PFSK-1 (cell line): ENCODE measurements around the gene PTPRM.

Experiments
- FOXP2 ChIP-seq: optimal IDR thresholded peaks from 2 replicates; pipeline ENCODE3; 2011; ENCODE audit warnings: borderline replicate concordance, control low read depth, inconsistent platforms; ENCODE audit not compliant: insufficient read depth; ENCODE audit errors: extremely low read length, extremely low read depth
- POLR2AphosphoS5 ChIP-seq: IDR thresholded peaks from 2 replicates; pipeline ENCODE4 v1.6.1; 2012; ENCODE audit warnings: low read depth, mild to moderate bottlenecking, control low read depth, low read length, moderate library complexity
- SIN3A ChIP-seq: IDR thresholded peaks from 2 replicates; pipeline ENCODE4 v1.6.1; 2012; ENCODE audit warnings: mild to moderate bottlenecking, low read length, moderate library complexity, borderline replicate concordance; ENCODE audit not compliant: insufficient read depth
- TAF1 ChIP-seq: IDR thresholded peaks from 2 replicates; pipeline ENCODE4 v1.6.1; 2012; ENCODE audit warnings: low read length, control low read depth, borderline replicate concordance; ENCODE audit not compliant: insufficient read depth
- TF ChIP-seq, protein P1 (sequence below), 2 experiments: IDR thresholded peaks; 2 replicates each; pipeline versions ENCODE4 v1.6.1 to v1.8.0; 2011 to 2012; ENCODE audit warnings: low read depth in 2 of 2, low read length in 2 of 2, control low read depth in 1 of 2, inconsistent platforms in 1 of 2, mild to moderate bottlenecking in 1 of 2, moderate library complexity in 1 of 2; ENCODE audit not compliant: insufficient read depth in 1 of 2

DNA sequence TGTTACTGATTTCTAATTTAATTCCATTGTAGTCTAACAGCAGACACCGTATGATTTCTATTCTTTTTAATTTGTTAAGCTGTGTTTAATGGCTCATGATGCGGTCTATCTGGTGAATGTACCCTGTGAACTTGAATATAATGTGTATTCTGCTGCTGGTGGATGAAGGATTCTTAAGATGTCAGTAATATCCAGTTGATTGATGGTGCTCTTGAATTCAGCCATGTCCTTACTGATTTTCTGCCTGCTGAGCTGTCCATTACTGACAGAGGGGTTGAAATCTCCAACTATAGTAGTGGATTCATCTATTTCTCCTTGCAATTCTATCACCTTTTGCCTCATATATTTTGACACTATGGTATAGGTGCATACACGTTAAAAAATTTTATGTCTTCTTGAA is 668.8 kb downstream of the PTPRM start:
- TF ChIP-seq, protein P1, sequence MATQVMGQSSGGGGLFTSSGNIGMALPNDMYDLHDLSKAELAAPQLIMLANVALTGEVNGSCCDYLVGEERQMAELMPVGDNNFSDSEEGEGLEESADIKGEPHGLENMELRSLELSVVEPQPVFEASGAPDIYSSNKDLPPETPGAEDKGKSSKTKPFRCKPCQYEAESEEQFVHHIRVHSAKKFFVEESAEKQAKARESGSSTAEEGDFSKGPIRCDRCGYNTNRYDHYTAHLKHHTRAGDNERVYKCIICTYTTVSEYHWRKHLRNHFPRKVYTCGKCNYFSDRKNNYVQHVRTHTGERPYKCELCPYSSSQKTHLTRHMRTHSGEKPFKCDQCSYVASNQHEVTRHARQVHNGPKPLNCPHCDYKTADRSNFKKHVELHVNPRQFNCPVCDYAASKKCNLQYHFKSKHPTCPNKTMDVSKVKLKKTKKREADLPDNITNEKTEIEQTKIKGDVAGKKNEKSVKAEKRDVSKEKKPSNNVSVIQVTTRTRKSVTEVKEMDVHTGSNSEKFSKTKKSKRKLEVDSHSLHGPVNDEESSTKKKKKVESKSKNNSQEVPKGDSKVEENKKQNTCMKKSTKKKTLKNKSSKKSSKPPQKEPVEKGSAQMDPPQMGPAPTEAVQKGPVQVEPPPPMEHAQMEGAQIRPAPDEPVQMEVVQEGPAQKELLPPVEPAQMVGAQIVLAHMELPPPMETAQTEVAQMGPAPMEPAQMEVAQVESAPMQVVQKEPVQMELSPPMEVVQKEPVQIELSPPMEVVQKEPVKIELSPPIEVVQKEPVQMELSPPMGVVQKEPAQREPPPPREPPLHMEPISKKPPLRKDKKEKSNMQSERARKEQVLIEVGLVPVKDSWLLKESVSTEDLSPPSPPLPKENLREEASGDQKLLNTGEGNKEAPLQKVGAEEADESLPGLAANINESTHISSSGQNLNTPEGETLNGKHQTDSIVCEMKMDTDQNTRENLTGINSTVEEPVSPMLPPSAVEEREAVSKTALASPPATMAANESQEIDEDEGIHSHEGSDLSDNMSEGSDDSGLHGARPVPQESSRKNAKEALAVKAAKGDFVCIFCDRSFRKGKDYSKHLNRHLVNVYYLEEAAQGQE (IDR thresholded peaks at IDR 0.05; ENCODE audit: insufficient read depth in 1 of 2, low read depth in 2 of 2, low read length in 2 of 2), result no peak
- no peak for TF ChIP-seq SIN3A
- TF ChIP-seq TAF1, result no peak
- no peak for TF ChIP-seq POLR2AphosphoS5
- no peak for TF ChIP-seq FOXP2
